GM21526 (cell line): Measurements from ENCODE around the gene F11.
"Not testable (repeated sequence)": the region's sequence is repeated elsewhere in the genome, so short reads cannot be mapped to it uniquely, and the experiment has no call there.

Experiments used
- ATAC-seq: cut with Tn5 transposase; IDR thresholded peaks from one replicate; pipeline ENCODE4 v1.9.1; 2021; ENCODE audit warnings: moderate library complexity; ENCODE audit not compliant: unreplicated experiment, low FRiP score

F11 gene

DNA sequence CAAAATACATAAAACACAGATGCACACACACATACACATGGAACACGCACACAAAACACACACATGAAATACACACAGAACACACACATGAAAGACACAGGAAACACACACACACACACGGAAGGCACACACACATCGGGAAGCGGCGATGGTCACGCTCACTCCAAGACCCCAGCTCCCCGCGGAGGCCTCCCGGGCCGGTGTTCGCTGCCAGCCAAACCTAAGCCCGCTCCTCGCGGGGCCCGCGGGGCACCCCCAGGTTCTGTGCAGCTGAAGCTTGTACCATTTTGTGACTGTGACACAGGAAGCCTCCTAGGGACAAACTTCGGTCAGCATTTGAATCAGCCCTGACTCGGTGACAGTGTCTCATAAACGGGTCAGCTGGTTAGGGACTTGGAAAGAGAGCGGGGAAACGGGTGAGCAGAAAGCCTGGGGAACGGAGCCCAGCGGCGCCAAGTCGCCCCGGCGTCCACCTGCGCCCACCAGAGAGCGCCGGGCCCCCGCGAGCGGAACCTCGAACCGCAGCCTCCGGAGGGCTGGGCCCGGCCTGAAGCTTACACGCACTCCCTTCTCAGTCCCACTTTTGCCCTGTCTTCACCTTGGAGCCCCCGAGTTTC lies 32.1 kb downstream of the F11 start:
- ATAC-seq = no peak

DNA sequence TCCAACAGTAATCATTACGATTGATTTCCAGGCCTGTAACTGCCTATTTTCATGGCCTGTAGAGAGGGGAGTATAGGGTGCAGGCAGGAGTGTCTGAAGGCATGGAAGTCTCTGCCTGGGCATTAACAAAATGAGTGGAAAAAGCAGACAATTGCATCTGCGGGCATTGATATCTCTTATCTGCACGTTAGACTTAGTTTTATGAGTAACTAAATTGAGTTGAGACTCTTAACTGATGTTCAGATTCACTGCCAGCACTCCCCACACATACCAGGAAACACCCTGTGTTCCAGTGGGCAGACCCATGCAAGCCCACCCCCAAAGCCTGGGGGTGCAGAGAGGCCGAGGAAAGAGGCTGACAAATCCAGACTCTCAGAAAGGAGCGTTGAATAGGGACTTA lies 33.3 kb downstream of the F11 start:
- no peak for ATAC-seq

DNA sequence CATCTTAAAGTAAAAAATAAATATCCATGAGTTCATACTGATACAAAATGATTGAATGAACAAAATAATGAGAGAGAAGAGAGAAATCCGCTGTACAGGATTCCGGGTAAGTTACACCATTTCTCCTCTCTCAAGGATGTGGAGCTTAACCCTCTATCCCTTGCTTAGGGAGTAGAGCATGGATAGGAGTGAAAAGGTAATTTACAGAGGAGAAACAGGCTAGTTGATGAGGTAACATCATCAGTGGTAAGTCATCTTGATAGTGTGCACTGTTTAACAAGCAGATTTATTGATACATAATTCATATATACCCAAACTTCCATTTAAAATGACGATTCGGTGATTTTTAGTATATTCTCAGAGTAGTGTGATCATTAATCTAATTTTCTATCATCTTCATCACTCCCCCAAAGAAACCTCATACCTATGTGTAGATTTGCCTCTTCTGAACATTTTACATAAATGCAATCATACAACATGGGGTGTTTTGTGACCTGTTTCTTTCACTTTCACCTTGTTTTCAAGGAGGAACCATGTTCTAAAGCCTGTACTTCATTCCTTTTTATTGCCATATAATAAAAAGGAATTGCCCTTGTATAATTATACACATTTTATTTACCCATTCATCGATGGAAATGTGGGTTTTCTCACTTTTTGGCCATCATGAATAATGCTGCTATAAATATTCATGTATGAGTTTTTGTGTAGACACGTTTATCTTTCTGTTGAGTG lies 34.8 kb downstream of the F11 start:
- ATAC-seq = no peak

DNA sequence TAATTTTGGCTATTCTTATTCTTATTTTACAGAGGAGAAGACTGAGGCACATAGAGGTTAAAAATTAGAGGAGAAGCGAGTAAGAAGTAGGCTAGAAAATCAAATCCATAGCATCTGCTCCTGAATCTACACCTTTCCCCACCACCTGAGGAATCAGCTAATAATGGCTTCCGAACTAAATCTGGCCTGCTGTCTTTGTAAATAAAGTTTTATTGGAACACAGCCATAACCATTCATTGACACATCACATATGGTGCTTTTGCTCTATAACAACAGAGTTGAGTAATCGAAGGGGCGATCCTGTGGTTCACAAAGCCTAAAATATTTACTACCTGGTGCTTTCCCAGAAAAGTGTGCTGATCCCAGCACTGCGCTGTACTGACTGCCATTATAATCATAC lies 38.2 kb downstream of the F11 start:
- ATAC-seq = no peak

DNA sequence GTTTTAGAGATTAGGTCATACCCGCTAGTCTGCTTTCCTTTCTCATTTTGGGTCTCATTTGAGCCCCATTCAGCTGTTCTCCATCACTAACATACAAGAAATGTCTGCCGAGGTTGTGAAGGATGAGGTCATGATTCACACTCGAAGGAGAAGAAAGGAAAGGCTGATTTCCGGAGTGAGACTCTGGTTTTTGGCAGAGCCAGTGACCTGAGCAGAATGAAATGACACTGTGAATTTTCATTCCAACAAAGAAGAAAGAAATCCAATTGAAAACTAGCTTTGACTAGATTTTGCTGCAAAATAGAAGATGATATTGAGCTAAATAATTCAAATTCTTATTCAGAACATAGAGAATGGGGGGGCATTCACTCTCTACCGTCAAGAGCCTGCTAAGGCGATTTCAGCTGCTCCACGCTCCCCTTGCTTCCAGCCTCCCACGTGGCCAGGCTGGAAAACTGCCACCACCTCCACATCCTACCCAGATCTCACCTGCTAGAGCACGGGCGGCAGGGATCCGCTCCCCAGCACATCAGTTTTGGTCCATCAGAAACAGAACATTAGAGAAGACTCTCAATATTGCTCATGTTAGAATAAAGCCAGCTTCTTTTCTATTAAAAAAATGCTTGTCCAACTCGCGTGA lies 39.0 kb downstream of the F11 start:
- ATAC-seq = no peak

DNA sequence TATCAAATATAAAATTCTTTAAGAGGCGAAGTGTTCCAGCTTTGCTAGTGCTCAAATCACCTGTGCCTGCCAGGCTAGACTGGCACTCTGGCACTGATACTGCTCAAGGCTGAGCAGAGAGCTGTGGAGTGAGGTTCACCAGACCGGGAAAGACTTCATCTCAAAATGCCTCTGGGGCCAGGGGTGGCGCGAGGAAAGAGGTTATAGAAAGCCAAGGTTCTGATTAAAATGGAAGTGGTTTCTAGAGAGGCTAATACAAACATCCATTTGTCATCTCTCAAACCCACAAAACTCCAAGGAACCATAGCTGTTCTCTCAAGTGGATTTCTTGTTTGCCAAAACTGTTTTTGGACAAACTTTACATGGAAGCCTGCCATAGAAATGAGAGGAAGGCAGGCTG lies 41.5 kb downstream of the F11 start:
- ATAC-seq = no peak

DNA sequence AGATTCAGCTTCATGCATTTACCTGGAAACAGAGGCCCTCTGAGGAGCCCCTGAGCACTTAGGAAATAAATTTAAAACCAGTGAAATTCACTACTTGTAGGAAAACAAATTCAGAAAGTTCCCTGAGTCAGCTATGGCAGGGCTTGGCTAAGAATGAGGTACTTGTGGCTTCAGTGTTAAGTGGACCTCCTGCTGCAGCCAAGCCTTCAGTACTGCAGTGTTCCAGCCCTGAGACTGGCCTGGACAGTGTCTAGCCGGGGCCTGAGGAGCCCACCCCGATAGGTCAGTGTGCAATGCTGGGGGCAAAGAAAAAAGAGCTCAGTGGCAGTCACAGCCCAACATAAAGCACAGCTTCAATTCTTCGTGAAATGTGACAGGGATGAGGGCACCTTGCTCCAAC lies 41.9 kb downstream of the F11 start:
- ATAC-seq = no peak

DNA sequence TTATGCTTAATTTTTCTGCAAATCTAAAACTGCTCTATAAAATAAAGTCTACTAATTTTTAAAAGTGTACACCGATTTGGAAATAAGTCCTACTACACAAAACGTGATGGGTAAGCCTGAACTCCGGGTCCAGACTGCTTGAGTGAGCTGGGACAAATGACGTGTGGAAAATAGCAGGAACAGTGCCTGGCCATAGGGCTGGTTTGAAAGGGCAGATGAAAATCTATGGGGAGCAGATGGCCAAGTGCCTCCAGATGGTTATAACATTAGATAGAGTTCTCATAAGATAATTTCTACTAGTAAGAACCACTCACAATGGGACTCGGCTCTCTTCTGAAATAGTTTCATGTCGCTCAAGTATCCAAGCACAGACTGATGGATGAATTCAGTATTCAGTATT lies 52.5 kb downstream of the F11 start:
- no peak for ATAC-seq

DNA sequence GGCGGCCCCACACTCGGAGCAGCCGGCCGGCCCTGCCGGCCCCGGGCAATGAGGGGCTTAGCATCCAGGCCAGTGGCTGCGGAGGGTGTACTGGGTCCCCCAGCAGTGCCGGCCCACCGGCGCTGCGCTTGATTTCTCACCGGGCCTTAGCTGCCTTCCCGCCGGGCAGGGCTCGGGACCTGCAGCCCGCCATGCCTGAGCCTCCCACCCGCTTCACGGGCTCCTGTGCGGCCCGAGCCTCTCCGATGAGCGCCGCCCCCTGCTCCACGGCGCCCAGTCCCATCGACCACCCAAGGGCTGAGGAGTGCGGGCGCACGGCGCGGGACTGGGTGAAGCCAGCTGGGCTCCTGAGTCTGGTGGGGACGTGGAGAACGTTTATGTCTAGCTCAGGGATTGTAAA lies 58.7 kb downstream of the F11 start:
- ATAC-seq = not testable (repeated sequence)

DNA sequence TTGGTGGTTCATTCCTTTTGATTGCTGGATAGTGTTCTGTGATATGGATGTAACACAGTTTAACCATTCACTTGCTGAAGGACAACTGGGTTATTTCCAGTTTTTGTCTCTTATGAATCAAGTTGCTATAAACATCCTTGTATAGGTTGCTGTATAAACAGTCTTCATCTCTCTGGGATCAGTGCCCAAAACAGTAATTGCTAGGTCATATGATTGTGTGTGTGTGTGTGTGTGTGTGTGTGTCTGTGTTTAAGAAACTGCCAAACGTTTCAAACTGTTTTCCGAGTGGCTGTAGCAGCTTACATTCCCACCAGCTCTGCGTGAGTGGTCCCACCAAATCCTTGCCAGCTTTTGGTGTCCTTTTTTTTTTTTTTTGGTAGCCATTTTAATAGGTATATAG lies 60.4 kb downstream of the F11 start:
- no peak for ATAC-seq

DNA sequence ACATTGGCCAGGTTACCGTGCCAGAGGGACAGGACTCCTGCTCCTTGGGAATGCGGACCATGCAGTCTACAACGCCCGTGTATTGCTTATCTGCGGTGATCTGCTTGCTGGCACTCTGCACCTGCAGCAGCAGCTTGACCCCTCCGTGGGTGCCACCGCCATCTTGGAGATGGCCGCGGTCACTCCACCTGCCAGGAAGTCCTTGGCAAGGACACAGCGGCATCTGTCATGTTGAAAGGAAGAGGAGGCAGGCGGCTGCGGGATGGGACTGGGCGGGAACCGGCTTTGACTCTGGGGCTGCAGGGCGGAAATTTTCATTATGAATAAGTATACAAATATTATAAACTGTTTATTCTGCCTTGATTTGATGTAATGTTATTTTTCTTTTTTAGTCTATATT lies 63.4 kb downstream of the F11 start:
- no peak for ATAC-seq

DNA sequence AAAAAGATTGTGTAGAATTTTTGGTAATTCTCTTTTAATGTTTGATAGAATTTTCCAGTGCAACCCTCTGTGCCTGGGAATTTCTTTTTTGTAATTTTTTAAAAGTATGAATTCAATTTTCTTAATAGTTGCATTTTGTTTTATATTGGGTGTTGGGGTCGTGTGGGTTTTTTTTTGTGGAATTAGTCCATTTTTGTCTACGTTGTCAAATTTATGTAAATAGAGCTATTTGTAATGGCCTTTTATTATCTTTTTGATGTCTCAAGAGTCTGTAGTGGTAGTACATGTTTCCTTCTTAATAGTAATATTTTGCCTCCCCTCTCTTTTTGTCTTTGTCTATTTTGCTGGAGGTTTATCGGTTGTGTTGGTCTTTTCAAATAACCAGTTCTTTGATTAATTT lies 64.4 kb downstream of the F11 start:
- no peak for ATAC-seq

DNA sequence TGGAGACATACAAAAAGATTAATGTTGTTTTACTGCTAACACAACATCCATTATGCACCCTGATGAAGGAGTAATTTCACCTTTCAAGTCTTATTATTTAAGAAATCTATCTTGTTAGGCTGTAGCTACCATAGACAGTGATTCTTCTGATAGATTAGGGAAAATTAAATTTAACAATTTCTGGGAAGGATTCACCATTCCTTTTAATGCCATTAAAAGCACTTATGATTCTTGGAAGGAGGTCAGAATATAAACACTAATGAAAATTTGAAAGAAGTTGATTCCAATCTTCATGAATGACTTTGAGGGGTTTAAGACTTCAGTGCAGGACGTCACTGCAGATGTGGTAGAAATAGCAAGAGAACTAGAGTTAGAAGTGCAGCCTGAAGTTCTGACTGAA lies 69.8 kb downstream of the F11 start:
- no peak for ATAC-seq
